Stimulated activated CD4-positive, alpha-beta T cell treated with anti-CD3 and anti-CD28 coated beads, Interleukin-12 subunit alpha, Interleukin-12 subunit beta, amount 100 ng/mL, for 24 hours (primary cell): Measurements from ENCODE around the gene MOGAT3.

Experiments
- DNase-seq, 2 experiments: peaks; one replicate each; pipeline ENCODE4 v3.0.0-alpha.2; 2020; ENCODE audit warnings: low read depth in 2 of 2

MOGAT3 gene

DNA sequence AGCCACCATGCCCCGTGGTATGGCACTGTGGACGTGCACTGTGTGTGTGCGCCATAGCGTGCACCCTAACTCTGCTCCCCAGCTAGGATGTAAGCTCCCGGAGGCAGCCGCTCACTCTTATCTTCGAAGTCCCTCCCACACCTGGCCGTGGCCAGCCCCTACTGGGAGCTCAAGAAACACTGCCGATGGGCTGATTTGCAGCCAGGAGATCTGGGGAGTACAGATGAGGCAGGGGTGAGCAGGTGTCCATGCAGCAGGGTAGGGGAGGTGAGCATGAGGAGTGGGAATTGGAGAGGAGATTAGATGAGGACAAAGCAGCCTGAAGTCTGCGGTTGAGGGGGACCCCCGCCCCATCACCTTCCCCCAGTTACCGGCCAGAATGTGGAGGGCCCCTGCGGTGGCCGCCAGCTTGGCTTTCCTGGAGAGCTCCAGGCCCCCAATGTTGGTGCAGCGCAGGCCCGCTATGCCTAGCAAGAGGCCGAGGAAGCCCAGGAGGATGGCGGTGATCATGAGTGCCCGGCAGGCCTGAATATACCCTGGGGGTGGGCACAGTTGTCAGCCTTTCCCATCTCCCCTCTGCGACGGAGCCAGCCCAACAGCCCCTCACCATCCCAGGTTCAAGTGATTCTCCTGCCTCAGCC lies 33.2 kb upstream of the MOGAT3 start:
- no peak for DNase-seq

DNA sequence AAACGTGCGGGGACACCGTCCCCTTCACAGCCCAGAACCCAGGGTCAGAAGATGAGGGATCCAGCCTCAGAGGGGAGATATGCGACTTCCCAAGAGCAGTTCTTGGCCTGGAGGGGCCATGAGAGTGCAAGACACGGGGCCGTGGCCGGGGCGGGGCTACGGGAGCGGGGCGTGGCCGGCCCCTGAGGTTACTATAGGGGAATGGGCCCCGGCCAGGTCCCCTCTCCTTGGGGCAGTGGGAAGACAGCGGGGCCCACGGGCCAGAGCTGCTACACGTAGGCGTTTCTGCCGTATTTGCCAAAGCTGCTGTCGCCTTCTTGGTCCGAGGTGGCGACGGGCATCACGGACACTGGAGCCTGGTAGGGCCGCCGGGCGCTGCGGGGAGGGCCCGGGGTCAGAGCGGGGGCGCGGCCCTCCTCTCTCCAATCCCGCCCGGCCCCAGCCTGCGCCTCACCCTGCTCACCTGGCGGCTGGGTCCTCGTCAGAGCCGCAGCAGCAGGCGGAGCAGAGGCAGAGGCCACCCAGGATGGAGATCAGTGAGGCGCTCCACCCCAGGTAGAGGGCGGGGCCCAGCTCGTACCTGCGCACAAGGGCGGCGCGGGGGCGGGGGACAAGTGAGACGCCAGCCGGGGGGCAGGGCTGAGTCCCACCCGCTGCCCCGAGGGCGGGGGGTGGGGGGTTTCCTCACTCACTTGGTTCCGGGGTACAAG lies 31.5 kb upstream of the MOGAT3 start:
- DNase-seq: no peak

DNA sequence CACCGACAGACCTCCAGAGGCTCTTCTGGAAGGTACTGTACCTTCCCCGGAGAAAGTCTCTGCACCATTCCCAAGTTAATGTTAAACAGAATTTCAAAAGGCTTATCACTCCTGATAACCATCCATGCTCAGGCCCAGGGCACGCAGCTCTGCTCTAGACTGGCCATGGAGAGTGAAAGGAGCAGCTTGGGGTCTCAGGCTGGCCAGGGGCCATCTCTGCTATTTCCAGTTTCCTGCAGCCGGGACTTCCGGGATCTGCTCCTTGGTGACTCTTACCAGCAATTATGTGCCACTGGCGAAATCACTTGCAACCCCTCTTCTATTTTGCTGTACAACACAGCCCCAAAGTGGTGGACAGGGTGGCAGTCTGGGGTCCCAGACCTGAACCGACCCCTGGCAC lies 30.8 kb upstream of the MOGAT3 start:
- DNase-seq: no peak

DNA sequence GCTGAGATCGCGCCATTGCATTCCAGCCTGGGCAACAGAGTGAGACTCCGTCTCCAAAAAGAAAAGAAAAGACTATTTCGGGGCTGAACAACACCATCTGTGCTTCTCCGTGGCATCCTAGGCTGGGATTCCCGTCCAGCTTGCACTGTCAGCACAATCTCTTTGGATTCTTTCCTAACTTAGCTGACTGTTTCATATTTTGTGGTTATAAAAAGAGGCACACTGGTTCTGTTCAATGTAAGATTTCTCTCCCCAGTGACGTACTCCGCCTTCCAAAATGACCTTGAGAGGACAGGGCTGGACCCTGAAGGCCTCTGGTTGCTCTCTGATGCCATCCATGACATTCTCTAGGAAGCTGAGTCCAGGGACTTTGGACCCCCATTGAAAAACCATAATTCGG lies 25.9 kb upstream of the MOGAT3 start:
- DNase-seq: no peak

DNA sequence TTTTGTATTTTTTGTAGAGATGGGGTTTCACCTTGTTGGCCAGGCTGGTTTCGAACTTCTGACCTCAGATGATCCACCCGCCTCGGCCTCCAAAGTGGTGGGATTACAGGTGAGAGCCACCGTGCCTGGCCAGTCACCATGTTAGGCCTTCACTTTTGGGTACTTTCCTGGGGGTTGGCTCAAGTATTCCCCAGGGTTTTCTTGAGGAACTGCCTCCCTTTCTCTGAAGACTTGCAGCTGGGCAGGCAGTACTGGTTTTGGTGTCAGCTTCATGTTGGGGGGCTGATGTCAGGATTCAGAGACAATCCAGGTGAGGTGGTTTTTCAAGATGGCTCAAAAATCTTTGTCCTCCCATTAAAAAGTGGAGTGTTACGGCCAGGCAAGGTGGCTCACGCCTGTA lies 24.8 kb upstream of the MOGAT3 start:
- no peak for DNase-seq

DNA sequence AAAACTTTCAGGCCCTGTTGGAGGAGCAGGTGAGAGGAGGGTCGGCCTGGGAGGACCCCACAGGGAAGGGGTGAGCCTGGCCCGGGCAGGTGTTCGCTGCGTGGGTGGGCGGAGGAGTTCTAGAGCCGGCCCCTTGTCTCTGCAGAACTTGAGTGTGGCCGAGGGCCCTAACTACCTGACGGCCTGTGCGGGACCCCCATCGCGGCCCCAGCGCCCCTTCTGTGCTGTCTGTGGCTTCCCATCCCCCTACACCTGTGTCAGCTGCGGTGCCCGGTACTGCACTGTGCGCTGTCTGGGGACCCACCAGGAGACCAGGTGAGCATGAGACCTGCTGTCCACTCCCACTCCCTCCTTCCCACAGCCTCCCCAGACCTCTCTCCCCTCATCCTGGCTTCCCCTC lies 22.7 kb upstream of the MOGAT3 start:
- no peak for DNase-seq

- no peak for DNase-seq
Measured at GRCh38 chr7:101222275-101222830, 21.5 kb upstream of the MOGAT3 start.

- DNase-seq: no peak
Measured at GRCh38 chr7:101220295-101220694, 19.5 kb upstream of the MOGAT3 start.

DNA sequence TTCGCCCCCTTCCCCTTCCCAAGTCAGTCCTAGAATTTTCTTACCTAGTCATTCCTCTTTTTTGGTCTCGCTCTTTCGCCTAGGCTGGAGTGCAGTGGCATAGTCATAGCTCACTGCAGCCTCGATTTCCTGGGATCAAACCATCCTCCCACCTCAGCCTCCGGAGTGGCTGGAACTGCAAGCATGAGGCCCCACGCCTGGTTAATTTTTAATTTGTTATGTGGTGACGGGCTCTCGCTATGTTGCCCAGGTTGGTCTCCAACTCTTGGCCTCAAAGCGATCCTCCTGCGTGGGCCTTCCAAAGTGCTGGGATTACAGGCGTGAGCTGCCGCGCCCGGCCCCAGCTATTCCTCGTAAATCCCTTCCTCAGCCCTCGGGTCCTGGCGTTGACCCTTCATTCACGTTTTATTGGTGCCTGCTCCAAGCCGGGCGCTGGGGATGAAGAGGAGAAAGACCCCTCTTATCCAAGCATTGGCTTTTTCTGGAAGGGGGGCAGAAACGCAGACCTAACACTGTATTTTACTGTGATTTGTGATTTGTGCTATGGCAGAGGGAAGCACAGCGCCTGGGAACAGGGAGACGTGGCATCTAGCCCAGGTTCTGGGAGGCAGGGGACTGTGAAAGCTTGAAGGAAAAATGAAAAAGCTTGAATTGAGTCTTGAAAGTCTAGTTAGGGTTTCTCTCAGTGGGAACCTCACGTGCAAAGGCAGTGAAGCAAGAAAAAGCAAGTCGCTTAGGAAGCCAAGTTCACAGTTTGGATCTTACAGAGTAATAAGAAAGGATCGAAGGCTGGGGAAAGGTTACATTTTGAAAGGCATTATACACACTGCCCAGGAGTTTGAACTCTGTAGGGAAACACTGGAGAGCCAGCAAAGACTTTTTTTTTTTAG lies 17.6 kb upstream of the MOGAT3 start:
- DNase-seq: no peak

DNA sequence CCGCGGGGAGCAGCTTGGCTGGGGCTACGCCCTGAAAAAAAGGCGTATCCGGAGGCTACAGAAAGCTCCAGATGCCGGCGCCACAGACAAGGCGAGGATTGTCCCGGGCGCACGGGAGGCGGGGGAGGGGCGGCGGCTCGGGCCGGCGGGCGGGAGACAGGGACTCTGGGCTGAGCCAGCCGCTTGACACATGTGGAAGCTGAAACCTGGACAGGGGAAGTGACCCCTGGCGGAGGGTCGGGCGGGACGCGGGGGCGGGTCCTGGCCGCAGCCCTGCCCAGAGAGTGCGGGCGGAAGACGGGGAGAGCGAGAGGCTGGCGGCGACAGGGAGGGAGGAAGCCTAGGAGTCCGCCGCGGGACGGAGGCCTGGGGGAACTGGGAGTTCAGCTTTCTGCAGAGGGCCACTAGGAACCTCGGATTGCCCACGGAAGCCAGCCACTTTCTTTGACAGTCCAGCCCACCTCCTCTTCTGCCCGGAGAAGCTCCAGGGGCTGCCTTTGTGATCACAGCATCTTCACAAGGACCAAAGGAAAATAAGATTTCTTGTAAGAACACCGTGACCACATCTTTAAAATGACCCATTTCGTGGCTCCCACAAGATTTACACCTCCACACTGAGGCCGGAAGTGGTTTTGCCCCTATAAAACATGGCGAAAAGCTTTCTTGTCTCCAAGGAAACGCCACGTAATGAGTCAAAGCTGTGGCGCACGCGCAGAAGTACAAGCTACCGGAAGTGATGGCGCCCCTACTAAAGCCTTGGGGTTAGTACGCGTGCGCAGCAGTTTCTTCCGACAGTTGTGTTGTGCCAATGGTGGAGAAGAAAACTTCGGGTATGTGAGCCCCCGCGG lies 16.8 kb upstream of the MOGAT3 start, which contains the start of the genes PLOD3 and ZNHIT1:
TSS of gene PLOD3 (minus strand) at position 194 of the 848 bp plus-strand sequence. CDS start 307 bp downstream, outside the sequence.
TSS of gene ZNHIT1 (plus strand) at position 778 of the 848 bp plus-strand sequence. CDS start at position 809, 31 bp downstream.
- DNase-seq: peak; percentile 90 to 91

GRCh38 chr7:101216860-101217387 lies 16.1 kb upstream of the MOGAT3 start:
- no peak for DNase-seq

GRCh38 chr7:101216001-101216859 lies 15.4 kb upstream of the MOGAT3 start:
- DNase-seq: no peak

DNA sequence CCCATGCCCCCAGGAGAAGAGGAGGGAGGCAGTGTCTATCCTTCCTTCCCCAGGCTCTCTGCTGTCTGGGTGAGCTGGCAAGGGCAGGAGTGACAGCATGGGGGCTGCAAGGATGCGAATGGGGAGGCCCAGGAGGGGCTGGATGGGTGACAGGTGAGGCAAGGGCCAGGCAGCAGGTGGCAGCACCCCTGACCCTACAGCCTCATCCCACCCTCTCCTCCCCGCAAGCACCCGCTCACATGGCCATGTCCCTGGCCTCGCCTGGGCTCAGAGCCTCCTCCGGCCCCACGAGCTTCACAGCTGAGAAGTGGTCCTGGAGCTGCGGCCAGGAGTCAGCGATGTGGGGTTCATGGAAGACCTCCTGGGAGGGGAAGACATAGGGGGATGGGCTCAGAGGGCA lies 11.2 kb upstream of the MOGAT3 start:
- DNase-seq: no peak

GRCh38 chr7:101211501-101211900 lies 10.7 kb upstream of the MOGAT3 start:
- DNase-seq: no peak

DNA sequence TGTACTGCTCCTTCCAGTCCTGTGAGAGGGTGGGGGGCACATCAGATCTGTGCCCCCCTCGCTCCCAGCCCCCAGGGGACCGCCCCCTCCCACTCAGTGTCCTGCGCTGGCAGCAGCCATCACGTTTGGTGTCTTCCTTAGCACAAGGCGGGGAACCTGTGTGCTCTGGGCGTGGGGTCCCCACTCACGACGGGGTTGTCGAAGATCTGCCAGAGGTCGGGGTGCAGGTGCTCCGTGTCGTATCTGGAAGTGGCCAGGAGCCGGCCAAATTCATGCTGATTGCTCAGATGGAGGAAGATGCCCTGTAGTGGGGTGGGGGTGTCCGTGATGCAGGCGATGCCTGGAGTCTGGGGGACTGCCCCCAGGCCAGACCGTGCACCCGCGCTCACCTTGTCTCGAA lies 9.3 kb upstream of the MOGAT3 start:
- DNase-seq: no peak

GRCh38 chr7:101208794-101209193 lies 8.0 kb upstream of the MOGAT3 start:
- DNase-seq: no peak

- no peak for DNase-seq
Measured at GRCh38 chr7:101207459-101207858, 6.6 kb upstream of the MOGAT3 start.

DNA sequence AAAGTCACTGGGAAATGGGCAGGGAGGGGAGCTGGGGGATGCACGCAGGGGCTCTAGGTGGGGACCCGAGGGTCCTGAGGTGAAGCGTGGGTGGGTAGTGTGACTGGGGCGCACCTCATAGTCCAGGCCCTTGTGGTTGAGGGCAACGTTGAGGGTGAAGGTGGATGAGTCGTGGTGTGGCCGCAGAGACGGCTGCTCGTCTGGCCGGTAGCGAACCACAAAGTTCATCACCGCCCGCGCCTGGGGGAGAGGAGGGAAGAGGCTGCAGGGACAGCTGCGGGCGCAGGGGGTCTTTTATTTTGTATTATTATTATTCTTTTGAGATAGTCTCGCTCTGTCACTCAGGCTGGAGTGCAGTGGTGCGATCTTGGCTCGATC lies 5.8 kb upstream of the MOGAT3 start:
- DNase-seq: no peak

GRCh38 chr7:101205901-101206664 lies 5.2 kb upstream of the MOGAT3 start:
- DNase-seq: no peak
